Measurements from ENCODE around the gene DNAH7.

GRCh38 chr2:195879153-195879552 is 189.5 kb downstream of the DNAH7 start:
- TF ChIP-seq CTCF (IDR thresholded peaks at IDR 0.05) (no peak), POLR2A (IDR thresholded peaks at IDR 0.05) (no peak)

Data from adrenal gland (tissue), 5 donors.